GM21423 (cell line): ENCODE measurements around the gene PACRG.

Source experiments
- ATAC-seq: cut with Tn5 transposase; IDR thresholded peaks from one replicate; pipeline ENCODE4 v1.9.1; 2021; ENCODE audit warnings: mild to moderate bottlenecking, moderate library complexity; ENCODE audit not compliant: unreplicated experiment

The PACRG gene

GRCh38 chr6:163165922-163166321, 438.1 kb downstream of the PACRG start:
- ATAC-seq = no peak

DNA sequence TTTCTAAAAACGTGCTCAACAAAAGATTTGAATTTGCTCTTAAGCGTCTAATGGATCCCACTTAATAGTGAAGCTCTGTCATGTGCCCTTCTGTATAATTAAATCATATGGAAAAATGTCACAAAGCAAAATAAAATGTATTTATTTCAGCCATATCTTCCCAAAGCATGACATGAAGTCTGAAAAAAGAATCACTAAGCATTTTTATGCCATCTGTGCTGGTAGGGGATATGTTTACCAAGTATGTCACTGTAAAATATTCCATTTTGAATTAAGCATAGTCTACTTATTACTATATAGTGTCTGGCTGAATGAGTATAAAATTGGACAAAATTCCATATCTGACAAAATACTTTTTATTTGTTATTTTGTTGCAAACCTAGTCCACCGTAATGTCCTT, 438.7 kb downstream of the PACRG start:
- no peak for ATAC-seq

GRCh38 chr6:163169521-163169920, 441.7 kb downstream of the PACRG start:
- no peak for ATAC-seq

DNA sequence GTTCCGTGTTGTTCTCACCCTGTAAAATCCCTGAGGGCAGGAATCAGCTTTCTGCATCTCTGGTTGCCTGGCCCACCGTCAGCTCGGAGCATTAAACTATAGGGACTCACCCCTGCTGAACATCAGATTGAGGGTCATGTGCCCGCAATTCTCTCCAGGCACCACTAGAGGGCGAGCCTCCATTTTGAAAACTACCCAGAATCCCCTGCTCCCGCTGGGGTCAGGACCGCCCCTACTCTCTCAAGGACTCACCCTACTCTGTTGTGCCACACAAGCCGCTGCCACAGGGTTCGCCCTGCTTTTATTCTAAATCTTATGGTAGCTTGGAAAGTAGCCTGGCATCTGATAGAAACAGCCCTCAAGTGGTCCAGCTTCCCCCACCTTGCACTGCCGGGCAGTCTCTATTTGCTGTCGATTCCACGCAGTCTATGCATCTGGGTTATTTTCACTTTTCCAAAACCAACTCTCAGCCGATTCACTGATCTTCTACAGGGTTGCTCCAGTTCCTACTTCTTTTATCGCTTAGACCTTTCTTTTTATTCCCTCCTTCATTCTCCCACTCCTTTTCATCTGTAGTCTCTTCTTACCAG, 442.6 kb downstream of the PACRG start:
- ATAC-seq = no peak

DNA sequence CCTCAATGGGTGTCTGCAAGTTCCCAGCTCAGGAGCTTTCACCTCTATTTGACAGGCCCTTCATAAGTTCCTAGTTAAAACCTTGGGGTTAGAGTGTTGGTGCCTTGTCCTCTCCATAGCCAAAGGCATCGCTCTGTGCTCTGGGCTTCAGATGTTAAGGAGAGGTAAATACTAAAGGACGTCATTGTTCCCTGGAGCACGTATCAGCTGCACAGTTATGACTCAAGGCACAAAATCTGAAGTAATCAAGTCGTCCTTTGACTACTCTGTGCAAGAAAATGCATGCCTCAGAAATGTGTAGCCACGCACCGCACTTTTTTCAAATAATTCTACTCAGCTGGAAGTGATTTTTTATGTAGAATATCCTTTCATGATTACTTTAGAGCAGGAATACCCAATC, 446.0 kb downstream of the PACRG start:
- no peak for ATAC-seq

DNA sequence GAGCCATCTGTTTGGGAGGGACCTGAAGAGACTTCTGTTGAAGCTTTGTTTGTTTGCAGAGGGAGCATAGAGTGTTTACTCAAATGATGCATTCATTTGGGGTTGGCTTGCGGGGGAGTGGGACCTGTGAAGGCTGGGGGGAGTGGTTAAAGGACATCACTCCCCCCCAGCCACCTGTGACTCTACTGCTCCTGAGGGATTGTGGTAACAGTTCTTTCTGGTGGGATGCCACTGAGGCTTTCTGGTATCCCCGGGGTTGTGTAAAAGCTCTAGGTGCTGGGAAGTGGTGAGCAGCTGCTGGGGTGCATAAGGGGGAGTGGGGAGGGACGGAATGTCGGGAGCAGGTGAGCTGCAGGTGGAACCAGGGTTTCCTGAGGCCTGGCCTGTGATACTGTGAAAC, 447.5 kb downstream of the PACRG start:
- no peak for ATAC-seq

DNA sequence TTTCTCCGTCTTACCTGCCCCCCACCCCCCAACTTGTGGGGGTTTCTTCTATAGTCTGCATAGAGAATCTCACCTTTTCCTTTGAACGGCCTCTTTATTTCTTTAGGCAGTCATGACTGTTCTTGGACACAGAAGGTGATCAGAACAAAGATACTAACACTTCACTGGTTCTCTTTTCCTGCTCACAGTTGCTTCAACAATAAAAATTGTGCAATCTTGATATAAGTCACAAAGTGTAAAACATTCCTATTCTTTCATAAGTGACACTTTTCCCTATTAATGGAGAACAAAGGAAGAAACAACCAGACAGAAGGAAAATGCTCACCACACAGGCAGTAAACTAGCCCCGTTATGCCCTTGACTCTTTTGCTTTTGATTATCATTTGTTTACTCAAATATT, 448.3 kb downstream of the PACRG start:
- ATAC-seq = no peak

- ATAC-seq = no peak
Measured at GRCh38 chr6:163177007-163177406, 449.2 kb downstream of the PACRG start.

- no peak for ATAC-seq
Measured at GRCh38 chr6:163177892-163178420, 450.2 kb downstream of the PACRG start.

DNA sequence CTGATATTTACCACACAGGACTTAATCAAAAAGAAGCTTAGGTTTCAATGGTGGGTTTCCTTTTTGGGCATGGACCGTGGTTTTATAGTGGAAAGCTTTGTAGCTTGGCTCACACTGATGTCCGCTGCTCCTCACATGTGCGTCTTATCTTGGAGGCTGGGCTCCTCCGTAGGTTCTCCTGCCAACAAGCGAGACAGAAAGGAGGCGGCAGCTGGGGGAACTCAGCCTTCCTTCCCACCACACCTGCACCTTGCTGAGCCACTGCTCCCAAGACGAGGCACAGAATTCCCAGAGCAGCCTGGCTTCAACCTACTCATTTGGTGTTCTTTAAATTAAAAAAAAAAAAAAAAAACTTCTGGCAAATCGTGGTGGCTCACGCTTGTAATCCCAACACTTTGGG, 451.3 kb downstream of the PACRG start:
- ATAC-seq = no peak

- no peak for ATAC-seq
Measured at GRCh38 chr6:163179721-163180120, 451.9 kb downstream of the PACRG start.

DNA sequence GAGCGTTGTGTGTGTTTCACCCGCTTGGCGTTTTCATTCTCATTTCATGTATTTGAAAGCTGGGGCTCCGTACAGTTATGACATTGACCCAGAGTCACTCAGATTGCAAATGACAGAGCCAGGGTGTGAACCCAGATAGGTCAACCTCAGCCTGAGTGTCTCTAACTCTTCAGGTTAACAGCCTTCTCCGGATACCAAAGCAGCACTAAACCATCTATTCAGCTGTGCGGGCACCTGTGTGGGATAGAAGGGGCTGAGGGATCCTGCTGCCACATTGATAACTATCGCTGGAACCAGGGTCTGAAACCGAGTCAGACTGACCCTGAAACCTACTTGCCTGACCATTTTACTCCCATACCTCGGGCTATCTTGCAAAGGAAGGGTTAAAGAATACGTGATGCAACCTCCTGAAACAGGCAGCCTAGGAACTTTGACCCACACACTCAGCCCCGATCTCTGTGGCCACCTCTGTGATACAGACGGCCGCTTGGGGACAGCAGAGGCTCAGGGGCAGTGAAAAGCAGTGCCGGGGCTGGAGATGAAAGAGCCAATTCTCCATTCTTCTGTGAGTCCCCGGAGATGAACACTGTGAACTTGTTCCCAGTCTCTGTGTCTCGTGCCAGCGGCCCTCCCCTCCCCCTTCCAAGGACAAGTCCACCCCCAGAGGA, 453.2 kb downstream of the PACRG start:
- ATAC-seq = no peak

GRCh38 chr6:163181666-163182180, 453.9 kb downstream of the PACRG start:
- ATAC-seq = no peak

DNA sequence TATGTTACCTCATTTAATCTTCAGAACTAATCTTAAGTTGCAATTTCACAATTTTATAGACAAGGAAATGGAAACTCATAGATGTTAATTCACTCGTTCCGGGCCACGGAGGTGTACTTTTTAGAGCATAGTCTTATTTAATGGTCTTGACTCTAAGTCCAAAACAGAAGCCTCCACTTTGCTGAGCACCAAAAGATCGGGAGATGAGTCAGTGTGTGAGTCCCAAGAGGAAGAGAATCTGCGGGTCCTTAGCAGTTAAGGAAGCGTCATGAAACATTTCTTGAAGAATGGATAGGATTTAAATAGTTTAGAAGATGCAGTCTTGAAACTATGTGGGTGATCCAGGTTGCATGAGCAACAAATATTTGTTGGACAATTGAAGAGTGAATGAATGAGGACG, 454.9 kb downstream of the PACRG start:
- ATAC-seq = no peak

GRCh38 chr6:163183806-163184205, 456.0 kb downstream of the PACRG start:
- ATAC-seq = no peak

GRCh38 chr6:163185744-163186143, 458.0 kb downstream of the PACRG start:
- ATAC-seq = no peak

DNA sequence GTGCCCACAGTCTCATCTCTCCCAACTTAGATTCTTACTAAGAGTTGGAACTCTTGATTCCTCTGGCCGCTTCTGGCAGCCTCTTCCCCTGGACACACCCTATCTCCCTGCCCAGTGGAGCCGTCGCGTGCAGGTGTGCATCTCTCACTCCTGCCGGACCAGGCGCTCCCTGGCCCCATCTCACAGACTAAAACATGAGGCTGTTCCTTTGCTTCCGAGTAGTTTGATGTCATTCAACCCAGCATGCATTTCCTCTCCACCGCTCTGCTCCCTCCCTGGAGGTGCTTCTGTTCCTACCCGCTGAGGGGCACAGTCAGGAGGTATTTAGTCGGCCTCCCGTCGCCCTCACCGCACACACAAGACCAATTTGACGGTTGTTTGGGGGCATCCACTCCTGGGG, 458.8 kb downstream of the PACRG start:
- no peak for ATAC-seq

- ATAC-seq = no peak
Measured at GRCh38 chr6:163187201-163187600, 459.4 kb downstream of the PACRG start.

DNA sequence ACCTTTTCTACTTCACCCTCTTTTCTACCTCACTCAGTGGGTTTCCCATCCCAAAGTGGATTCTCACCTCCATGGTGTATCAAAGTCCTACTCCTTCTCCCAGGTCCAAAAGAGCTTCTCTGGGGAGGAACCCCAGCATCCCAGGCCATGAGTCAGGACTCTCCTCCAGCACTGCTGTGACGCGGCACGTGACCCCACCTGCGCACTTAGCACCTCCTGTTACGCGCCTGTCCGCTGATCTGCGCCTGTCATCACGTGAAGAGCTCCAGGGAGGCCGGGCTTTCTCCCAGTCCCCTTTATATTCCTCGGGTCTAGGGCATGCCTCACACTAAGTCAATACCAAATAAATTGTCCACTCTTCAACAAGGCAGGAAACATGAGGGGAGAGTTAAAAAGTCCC, 459.8 kb downstream of the PACRG start:
- no peak for ATAC-seq

DNA sequence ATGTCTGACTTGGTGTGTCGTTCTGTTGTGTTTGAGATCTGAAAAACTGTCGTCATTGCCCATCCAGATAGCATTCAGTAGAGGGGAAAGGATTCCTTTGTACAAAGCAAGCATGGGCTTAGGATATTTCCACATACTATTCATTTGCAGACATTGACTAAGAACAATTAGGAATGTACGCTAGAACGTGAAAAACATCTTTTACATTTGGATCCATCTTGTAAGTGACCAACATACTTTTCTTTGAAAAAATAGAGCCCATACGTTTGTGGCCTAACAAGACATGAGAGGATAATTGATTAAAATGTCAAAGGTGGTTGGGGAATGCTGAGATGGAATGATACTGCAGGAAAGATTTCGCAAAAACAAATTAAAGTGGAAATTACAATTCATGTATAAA, 461.0 kb downstream of the PACRG start:
- no peak for ATAC-seq

DNA sequence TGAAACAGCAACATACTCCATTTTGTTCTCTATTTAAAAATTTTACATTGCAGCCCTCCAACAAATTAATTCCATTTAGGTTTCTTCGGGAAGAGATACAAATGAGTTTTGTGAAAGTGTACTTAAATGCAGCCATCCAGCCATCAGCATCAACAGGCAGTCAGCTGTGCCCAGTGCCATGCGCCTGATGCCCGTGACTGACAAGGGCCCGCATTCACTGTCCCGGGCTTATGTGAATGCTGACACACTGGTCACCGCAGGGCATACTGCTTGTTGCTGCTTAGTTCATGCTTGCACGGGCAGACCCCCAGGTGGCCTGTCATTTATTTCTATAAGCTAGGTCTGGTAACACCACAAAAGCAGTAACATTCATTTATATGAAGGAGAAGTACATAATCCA, 461.8 kb downstream of the PACRG start:
- ATAC-seq = no peak

GRCh38 chr6:163190786-163191185, 463.0 kb downstream of the PACRG start:
- no peak for ATAC-seq
